Right lobe of liver (tissue), 4 donors: ENCODE data around the gene TMEM134.

Source experiments
- CTCF ChIP-seq, 4 donors: fragments of 200-600 bp in 3 of 4; fragments of 450-650 bp in 1 of 4; IDR thresholded peaks; one replicate each; pipeline versions ENCODE4 v1.5.1 to v1.8.0; 2016 to 2022; ENCODE audit warnings: antibody characterized with exemption in 4 of 4, mild to moderate bottlenecking in 2 of 4
- POLR2A ChIP-seq: fragments of 450-650 bp; IDR thresholded peaks from one replicate; pipeline ENCODE4 v1.6.1; 2017; ENCODE audit warnings: antibody characterized with exemption, mild to moderate bottlenecking
- donor health status: DM: no; HTN: no; CAD: no.
- donor health status: DM: no; HTN: no; CAD: no.
- donor health status: DM: no; HTN: yes; CAD: no.

DNA sequence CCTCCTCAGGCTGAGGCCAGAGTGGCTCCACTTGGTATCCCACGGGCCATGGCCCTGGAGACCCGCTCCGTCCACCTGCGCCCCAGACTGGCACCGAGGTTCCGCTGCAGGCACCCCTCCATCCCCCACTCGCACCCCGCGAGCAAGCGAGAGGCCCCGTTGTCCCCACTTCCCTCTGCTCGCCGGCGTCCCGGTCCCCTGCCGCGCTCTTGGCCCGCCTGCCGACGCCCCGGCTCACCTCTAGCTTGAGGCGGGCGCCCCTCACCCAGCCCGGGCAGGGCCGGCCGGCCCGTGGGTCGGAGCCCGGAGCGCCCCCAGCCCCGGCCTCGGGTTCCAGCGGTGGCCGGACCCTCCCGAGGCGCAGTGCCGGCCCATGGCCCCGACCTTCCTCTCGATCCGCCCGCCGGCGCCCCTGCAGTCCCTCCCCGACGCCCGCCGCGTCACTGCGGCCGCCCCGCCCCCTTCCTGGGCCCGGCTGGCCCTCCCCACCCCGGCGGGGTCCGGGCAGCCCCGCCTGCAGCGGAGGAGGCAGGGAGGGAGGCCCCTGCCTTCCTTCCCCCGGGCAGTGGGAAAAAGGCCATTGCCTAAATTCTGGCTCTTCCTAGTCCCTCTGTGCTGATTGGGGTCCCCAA is 36.0 kb upstream of the TMEM134 start, which contains the start of gene PITPNM1:
- TF ChIP-seq CTCF (IDR thresholded peaks at IDR 0.05) (no peak), POLR2A (peak; percentile 58)
